TTC549 (cell line): ENCODE results near the gene RORB.

ENCODE experiments used
- FAIRE-seq: peaks from 2 replicates; lab custom pipeline; 2012; peaks lifted over from hg19 to GRCh38; lab: Jason Lieb, UNC

Gene RORB

DNA sequence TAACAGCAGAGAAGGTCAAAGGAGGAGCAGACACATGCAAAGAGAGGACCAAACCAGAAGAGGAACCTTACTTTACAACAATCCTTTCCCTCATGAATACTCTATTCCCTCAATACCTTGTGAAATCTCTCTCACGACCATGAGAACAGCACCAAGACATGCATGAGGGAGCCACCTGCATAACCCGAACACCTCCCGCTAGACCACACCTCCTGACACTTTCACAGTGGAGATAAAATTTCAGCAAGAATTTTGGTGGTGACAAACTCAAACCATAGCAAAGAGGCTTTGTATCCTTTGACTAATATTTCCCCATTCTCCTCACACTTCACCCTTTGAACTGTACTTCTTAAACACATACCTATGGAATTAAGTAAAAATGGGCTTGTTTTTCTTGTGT, 101.7 kb downstream of the RORB start:
- no peak for FAIRE-seq

GRCh38 chr9:74609671-74610405, 112.7 kb downstream of the RORB start:
- no peak for FAIRE-seq

DNA sequence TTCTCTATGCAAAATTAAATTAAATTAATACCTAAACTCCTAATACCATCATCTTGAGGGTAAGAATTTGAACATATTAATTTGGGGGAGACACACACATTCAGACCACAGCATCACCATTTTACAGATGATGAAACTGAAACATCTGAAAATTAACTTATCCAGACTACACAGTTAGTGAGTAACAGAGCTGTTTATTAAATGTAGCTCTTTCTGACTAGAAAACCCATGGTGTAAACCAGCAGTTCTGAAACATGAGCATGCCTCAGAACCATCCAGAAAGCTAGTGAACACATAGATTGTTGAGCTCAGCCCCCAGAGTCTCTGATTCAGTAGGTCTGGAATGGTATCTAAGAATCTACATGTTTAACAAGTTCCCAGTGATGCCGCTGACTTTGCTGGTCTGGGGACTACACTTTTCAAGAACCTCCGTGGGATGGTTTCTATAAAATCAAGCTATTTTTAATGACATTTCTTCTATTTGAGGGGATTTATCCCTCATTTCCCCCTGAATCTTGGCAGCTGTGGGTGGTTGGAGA, 113.5 kb downstream of the RORB start:
- FAIRE-seq: no peak

- FAIRE-seq: no peak
Observed at GRCh38 chr9:74630228-74630627, 133.1 kb downstream of the RORB start.

DNA sequence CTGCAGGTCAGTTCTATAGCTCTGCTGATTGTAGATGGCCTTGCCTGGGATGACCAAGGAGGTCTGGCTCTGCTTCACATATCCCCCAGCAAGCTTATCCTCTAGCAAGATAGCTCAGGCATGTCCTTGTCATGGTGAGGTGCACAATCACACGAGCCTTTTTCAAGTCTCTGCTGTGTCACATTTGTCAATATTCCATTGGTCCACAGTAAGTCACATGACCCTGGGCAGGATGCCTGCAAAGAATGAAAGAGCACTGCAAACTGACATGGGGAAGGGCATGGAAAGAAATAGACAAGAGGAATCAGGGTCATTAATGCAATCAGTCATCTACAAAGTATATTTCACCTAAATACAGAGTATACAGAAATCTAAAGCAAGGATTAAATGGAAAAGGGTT, 142.0 kb downstream of the RORB start:
- no peak for FAIRE-seq

- FAIRE-seq: no peak
Observed at GRCh38 chr9:74642376-74642775, 145.2 kb downstream of the RORB start.

DNA sequence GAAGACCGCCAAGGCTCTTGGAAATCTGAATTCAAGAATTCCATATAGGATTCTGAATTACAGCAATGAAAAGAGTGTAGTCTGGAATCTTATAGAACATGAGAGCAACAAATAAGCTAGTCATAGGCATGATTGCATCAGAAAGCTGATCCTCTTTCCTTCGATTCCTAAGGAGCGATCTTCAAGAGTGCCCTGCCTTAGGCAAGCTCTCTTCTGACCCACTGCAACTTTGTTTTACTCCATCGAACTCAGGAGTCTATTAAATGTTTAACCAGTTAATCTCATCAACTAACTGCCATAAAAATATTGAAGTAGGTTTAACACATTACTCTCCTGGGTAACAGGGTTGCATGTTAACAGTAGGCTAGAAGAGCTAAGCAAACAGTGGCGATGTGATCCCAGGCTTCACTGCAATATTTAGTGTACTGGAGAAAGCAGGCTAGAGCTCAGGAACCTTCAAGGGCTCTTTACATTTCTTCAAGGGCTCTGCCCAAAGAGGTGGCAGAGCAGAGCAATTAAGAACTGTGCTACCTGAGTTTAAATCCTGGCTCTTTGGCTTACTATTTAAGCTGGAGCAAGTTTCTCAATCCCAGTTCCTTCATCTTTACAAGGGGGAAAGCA, 146.3 kb downstream of the RORB start:
- FAIRE-seq: no peak

- no peak for FAIRE-seq
Observed at GRCh38 chr9:74644023-74644422, 146.9 kb downstream of the RORB start.

DNA sequence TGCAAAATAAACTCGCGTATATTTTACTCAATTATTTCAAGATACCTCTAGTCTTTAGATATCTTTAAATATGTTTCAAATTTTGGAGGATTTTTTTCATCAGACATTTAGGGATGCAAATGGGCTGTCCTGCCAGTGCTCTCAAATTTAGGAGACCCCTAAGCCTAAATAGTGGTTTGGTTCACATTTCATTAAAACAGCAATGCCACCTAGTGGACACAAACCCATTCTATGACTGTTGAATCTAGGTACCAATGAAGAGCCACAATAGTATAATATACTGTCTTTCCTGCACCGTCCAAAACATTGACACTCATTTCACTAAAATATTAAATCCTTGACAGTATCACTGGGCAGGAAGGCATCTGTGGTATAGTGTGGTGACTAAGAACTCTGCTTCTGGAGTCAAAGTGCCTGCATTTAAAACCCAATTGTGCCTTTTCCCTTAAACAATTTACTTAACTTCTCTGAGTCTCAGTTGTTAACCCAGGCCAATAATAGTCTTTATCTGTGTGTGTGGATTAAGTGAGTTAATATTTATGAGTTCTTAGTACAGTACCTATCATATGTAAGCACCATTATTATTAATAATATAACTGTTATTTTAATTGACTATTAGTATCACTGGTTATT, 148.0 kb downstream of the RORB start:
- FAIRE-seq: no peak

DNA sequence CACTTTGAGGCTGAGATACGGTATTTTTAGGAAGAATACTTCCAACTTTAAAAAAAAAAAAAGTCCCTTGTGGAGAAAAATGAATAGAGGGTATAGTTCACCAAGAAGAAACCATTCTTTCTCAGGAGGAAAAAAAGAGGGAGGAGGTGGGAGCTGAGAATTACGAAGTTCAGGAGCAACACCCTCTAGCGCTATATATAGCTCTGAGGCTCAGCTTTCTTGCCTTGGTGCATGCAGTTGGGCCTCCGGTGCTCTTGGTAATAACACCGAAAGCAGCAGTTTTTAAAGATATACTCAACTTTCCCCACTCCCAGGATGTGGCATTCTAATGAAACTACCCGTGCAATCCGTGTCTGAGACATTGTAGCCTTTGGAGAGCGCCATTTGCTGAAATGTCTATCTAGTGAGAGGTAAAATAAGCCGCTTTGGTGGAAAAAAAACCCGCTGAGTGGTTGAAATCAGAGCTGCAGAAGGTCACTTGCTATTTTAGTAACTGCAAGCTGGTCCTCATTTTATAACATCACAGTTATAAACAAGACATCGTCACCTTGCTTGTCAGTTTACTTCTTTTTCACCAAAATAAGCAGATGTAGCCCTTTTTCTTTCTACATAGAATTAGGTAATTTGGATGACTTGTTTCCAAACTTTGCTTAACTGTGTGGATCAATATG, 156.4 kb downstream of the RORB start:
- FAIRE-seq: no peak

- FAIRE-seq: no peak
Observed at GRCh38 chr9:74662674-74663073, 165.5 kb downstream of the RORB start.

DNA sequence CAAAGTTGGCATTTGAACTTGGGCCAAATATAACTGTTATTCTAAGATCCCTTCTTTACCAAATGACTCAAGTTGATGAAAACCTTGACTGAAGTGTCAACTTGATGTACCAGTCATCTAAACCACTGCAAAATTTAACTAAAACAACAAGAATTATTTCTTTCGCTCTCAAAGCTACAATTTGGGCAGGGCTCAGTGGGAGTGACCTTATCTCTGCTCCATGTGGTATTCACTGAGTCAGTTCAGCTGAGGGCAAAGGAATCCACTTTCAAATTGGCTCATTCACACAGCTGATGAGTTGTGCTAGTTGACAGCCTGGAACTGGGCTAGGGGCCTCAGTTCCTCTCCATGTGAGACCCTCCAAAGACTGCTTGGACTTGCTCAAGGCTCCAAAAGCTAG, 166.3 kb downstream of the RORB start:
- FAIRE-seq: no peak

DNA sequence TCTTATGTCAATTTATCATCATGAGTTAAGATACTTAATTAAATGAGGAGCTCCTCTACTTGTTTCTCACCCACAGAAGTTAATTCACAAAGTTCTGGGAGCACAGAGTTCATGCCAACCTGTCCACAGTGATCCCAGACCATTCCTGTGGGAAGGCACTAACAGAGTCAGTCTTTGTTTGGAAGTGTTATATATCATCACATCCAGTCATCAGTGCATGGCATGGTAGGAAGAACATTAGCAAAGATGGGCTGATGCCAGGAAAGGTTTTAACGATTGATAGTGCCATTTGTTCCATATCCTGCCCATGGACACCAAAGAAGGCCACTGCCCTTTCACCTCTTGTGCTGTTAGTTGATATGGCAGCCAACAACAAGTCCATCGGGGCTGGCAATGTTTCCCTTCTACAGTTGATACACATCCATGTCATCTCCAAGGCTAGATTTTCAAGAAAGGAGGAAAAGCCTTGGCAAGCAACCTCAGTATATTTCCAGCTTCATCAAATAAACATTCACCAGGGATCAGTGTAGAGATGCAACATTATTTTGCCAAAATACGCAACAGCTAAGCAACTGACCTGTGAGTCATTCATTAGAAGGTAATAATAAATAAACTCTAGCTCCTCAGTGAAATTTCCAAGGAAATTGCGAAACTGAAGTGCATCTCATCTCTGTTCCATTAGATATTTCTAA, 169.6 kb downstream of the RORB start:
- FAIRE-seq: no peak

GRCh38 chr9:74672237-74672636, 175.1 kb downstream of the RORB start:
- no peak for FAIRE-seq

- FAIRE-seq: no peak
Observed at GRCh38 chr9:74674077-74674476, 176.9 kb downstream of the RORB start.

GRCh38 chr9:74681906-74682305, 184.8 kb downstream of the RORB start:
- no peak for FAIRE-seq

GRCh38 chr9:74683322-74683721, 186.2 kb downstream of the RORB start:
- no peak for FAIRE-seq

DNA sequence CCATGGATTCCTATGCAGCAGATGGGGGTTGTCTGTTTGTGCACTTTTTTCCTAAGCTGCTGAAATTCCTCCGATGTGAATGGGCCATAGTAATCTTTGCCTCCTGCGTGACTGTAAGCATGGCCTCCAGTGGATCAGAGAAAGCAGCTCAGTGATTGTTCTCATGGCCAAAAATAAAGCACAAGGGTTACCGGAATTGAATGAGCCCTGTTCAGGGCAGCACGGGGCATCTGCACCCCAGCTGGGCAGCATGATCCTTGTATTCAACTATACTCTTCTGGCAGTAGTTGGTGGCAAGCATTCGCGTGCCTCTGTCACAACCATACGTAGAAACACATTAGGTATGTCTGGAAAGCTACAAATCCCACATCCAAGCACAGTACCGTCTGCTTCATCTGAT, 193.9 kb downstream of the RORB start:
- no peak for FAIRE-seq

GRCh38 chr9:74696520-74696919, 199.4 kb downstream of the RORB start:
- FAIRE-seq: no peak

GRCh38 chr9:74697535-74697934, 200.4 kb downstream of the RORB start:
- FAIRE-seq: no peak

GRCh38 chr9:74711341-74711740, 214.2 kb downstream of the RORB start:
- no peak for FAIRE-seq

DNA sequence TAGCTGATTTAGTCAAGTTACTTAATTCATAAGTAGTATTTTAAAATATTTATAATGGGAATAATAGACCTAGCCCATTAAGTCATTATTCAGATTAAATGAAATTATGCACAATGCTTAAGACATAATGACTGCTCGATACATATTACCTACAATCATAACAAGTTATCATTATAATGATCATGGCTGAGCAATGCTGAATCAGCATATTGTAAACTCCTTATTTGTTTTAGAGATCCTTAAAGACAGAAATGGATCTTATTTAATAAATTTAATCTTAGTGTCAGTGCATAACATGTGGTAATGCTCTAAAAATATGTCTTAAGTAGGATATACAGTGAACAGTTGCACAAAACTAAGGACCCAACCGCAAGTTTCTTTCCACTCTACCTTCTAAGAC, 221.6 kb downstream of the RORB start:
- no peak for FAIRE-seq
